HepG2 (cell line): ENCODE data around the gene FSIP1. TPM values are rescaled to one million over a fixed set of nuclear protein-coding genes. Genes with fewer than 3 reads are reported as not detected.

Experiments used
- ATAC-seq: fragments of 200-7000 bp; cut with Tn5 transposase; 3 replicates; pipeline ENCODE4 v1.9.1; 2020; ENCODE audit warnings: mild to moderate bottlenecking, moderate library complexity
- BruUV-seq: library from RNA; stranded (reverse); fragments of 400-500 nt; replicated peaks from 2 replicates; lab custom pipeline; 2021; lab: Mats Ljungman, UMichigan
- CTCF ChIA-PET: fragments of 300-600 bp; formaldehyde crosslinking; extraction: SDS; loops from one replicate; lab custom pipeline; 2021; ENCODE audit warnings: low total read pairs, inconsistent platforms, low intra/inter-chr PET ratio; lab: Yijun Ruan, JAX
- POLR2A ChIA-PET: fragments of 350-600 bp; sonication (Branson Sonifier 250); formaldehyde crosslinking; loops from one replicate; lab custom pipeline; 2020; ENCODE audit warnings: antibody characterized with exemption, inconsistent platforms; lab: Yijun Ruan, JAX
- DNase-seq: peaks from one replicate; pipeline ENCODE4 v3.0.0-alpha.2; 2015; ENCODE audit warnings: low spot score
- FAIRE-seq: peaks from 3 replicates; lab custom pipeline; 2011; peaks lifted over from hg19 to GRCh38; lab: Jason Lieb, UNC
- H2AFZ ChIP-seq: one replicate; pipeline ENCODE4 v1.6.1; 2011; ENCODE audit warnings: low read length, inconsistent platforms
- H3K27ac ChIP-seq: fragments of 300-600 bp; 3 replicates; pipeline ENCODE4 v1.8.0; 2011; ENCODE audit warnings: mixed run types, mild to moderate bottlenecking, mixed read lengths, low read length, inconsistent platforms; ENCODE audit not compliant: insufficient read depth; ENCODE audit errors: extremely low read length
- H3K27me3 ChIP-seq, 2 experiments: fragments of 200-600 bp in 1 of 2; 2 replicates in 1 of 2; 3 replicates in 1 of 2; pipeline versions ENCODE4 v1.6.0 to v1.8.0; 2011; ENCODE audit warnings: low read length in 2 of 2, mild to moderate bottlenecking in 2 of 2, moderate library complexity in 2 of 2, inconsistent platforms in 1 of 2; ENCODE audit not compliant: insufficient read depth in 2 of 2, control insufficient read depth in 1 of 2
- H3K36me3 ChIP-seq, 2 experiments: fragments of 200-600 bp in 1 of 2; replicated peaks in 1 of 2; 2 replicates in 1 of 2; 3 replicates in 1 of 2; pipeline versions ENCODE4 v1.5.1 to v1.8.0; 2011; ENCODE audit warnings: low read length in 2 of 2, inconsistent platforms in 1 of 2; ENCODE audit not compliant: insufficient read depth in 2 of 2, control insufficient read depth in 1 of 2
- H3K4me1 ChIP-seq: 2 replicates; pipeline ENCODE4 v1.5.1; 2012; ENCODE audit warnings: low read length, inconsistent platforms; ENCODE audit not compliant: insufficient read depth
- H3K4me2 ChIP-seq: 2 replicates; pipeline ENCODE4 v1.6.0; 2011; ENCODE audit warnings: low read depth, low read length, inconsistent platforms
- H3K4me3 ChIP-seq, 3 experiments: fragments of 200-600 bp in 1 of 3; sonication (generic), shearing (Covaris generic) in 1 of 3; replicated peaks in 1 of 3; 2 replicates each; pipeline ENCODE4 v1.5.1; 2011 to 2016; ENCODE audit warnings: low read length in 3 of 3, inconsistent platforms in 2 of 3, low read depth in 2 of 3, mild to moderate bottlenecking in 2 of 3, control low read depth in 1 of 3, mixed read lengths in 1 of 3; ENCODE audit not compliant: insufficient read depth in 1 of 3
- H3K79me2 ChIP-seq: one replicate; pipeline ENCODE4 v1.6.1; 2011; ENCODE audit warnings: low read length, inconsistent platforms; ENCODE audit not compliant: insufficient read depth
- H3K9ac ChIP-seq: 2 replicates; pipeline ENCODE4 v1.6.0; 2011; ENCODE audit warnings: mild to moderate bottlenecking, low read depth, low read length, inconsistent platforms; ENCODE audit not compliant: insufficient read depth
- H3K9me3 ChIP-seq: 2 replicates; pipeline ENCODE4 v1.5.1; 2012; ENCODE audit warnings: mild to moderate bottlenecking, low read length
- H4K20me1 ChIP-seq: 2 replicates; pipeline ENCODE4 v1.6.0; 2011; ENCODE audit warnings: inconsistent platforms, mild to moderate bottlenecking, low read length, moderate library complexity; ENCODE audit not compliant: insufficient read depth
- ARID2 ChIP-seq: sonication (generic); formaldehyde crosslinking; IDR thresholded peaks from 2 replicates; pipeline ENCODE4 v1.8.1; 2022; ENCODE audit warnings: mild to moderate bottlenecking, missing genetic modification reagents, borderline replicate concordance
- FLYWCH1 ChIP-seq: sonication (generic); formaldehyde crosslinking; IDR thresholded peaks from 2 replicates; pipeline ENCODE4 v1.8.1; 2023; ENCODE audit warnings: mild to moderate bottlenecking, missing genetic modification reagents
- NCOA2 ChIP-seq: sonication (generic); formaldehyde crosslinking; IDR thresholded peaks from 2 replicates; pipeline ENCODE4 v1.8.0; 2022; ENCODE audit warnings: inconsistent platforms
- RBM22 ChIP-seq: fragments of 200-400 bp; formaldehyde crosslinking; optimal IDR thresholded peaks from 2 replicates; pipeline ENCODE3; 2017; ENCODE audit warnings: mild to moderate bottlenecking, low read length, moderate library complexity
- RFXANK ChIP-seq: IDR thresholded peaks from 2 replicates; pipeline ENCODE4 v1.6.1; 2016
- SNAPC5 ChIP-seq: sonication (generic); formaldehyde crosslinking; IDR thresholded peaks from 2 replicates; pipeline ENCODE4 v1.8.1; 2023; ENCODE audit warnings: mild to moderate bottlenecking, missing genetic modification reagents, borderline replicate concordance
- ZFP82 ChIP-seq: sonication (generic); formaldehyde crosslinking; IDR thresholded peaks from 2 replicates; pipeline ENCODE4 v1.5.1; 2020; ENCODE audit warnings: mild to moderate bottlenecking, missing genetic modification reagents, borderline replicate concordance
- ZNF224 ChIP-seq: sonication (generic); formaldehyde crosslinking; IDR thresholded peaks from 2 replicates; pipeline ENCODE4 v1.5.0; 2020; ENCODE audit warnings: mild to moderate bottlenecking, missing genetic modification reagents
- ZNF75D ChIP-seq: sonication (generic); formaldehyde crosslinking; IDR thresholded peaks from 2 replicates; pipeline ENCODE4 v1.8.1; 2023; ENCODE audit warnings: missing genetic modification reagents, mild to moderate bottlenecking, borderline replicate concordance
- WGBS: methylation state at CpG from one replicate; pipeline ENCODE4 v1.1.6; 2017; ENCODE audit warnings: low lambda C conversion rate; 5-methylcytosine and 5-hydroxymethylcytosine counted together
- in situ Hi-C: cut with HindIII; loops from 2 replicates; pipeline ENCODE4 v1.10.0; 2017; ENCODE audit warnings: low pct_unique_long_range_greater_than_20kb; ENCODE audit not compliant: extremely low pct_ligation_motif_present
- intact Hi-C: fragments of 100-400 bp; cut with micrococcal nuclease; formaldehyde crosslinking; loops from one replicate; pipeline ENCODE4 v1.10.0; 2022; ENCODE audit not compliant: unreplicated experiment
- polyA plus RNA-seq, 8 experiments: library from polyadenylated mRNA; depleted of rRNA in 3 of 8; stranded (reverse) in 7 of 8; unstranded in 1 of 8; fragments of >200 nt; fragmentation: Illumina TruSeq in 4 of 8; extraction: Trizol in 4 of 8; gene quantifications; 2 replicates each; pipeline versions ENCODE4 v1.2.1 to v1.2.3, GENCODE V29; 2011 to 2016; ENCODE audit warnings: low read depth in 4 of 8, missing spikeins in 1 of 8, mixed read lengths in 1 of 8; ENCODE audit not compliant: insufficient read depth in 1 of 8
- total RNA-seq, 5 experiments: library from RNA; depleted of rRNA; stranded (reverse); fragments of >200 nt; fragmentation: Illumina TruSeq; extraction: Trizol; gene quantifications; 2 replicates each; pipeline ENCODE4 v1.2.3, GENCODE V29; 2016; ENCODE audit warnings: low read depth in 1 of 5
- TF ChIP-seq, protein P1 (sequence below): sonication (generic); formaldehyde crosslinking; IDR thresholded peaks from 2 replicates; pipeline ENCODE4 v1.4.0; 2020; ENCODE audit warnings: missing genetic modification reagents
- TF ChIP-seq, protein P2 (sequence below): sonication (generic); formaldehyde crosslinking; conservative IDR thresholded peaks from 2 replicates; pipeline ENCODE4 v1.4.0; 2020; ENCODE audit warnings: missing genetic modification reagents
- TF ChIP-seq, protein P3 (sequence below): sonication (generic); formaldehyde crosslinking; IDR thresholded peaks from 2 replicates; pipeline ENCODE4 v1.9.0; 2021; ENCODE audit warnings: mild to moderate bottlenecking, missing genetic modification reagents
- TF ChIP-seq, protein P4 (sequence below): IDR thresholded peaks from 2 replicates; pipeline ENCODE4 v1.6.1; 2016; ENCODE audit warnings: missing compliant biosample characterization, missing genetic modification reagents, borderline replicate concordance

FSIP1 gene
- total and polyA plus RNA-seq, 2 of the 13 experiments (the other 11 are each of a cell fraction or from before 2014, with no cell fraction given), result 0.18 TPM; not detected in 1

GRCh38 chr15:39574427-39574826 lies 208.2 kb downstream of the FSIP1 start:
- Histone ChIP-seq H3K9me3 (no peaks in the 10 kb centered on the region), H4K20me1 (no peaks in the 10 kb centered on the region), H2AFZ (no peak overlapping the region), H3K36me3 (no peaks in the 10 kb centered on the region), H3K4me1 (peaks cover 20% of the 10 kb centered on the region), H3K9ac (no peak overlapping the region), H3K27me3 (peaks cover 0 to 4% of the 10 kb centered on the region in 2 experiments; a peak in 1 of 5 replicates), H3K27ac (no peak overlapping the region), H3K4me3 (no peak overlapping the region), H3K79me2 (no peaks in the 10 kb centered on the region), H3K4me2 (no peak overlapping the region)
- WGBS, result 26% methylated on average over 1 of the region's 1 CpG
- FAIRE-seq (no peak), DNase-seq (no peak), ATAC-seq (no peak)
- ChIA-PET CTCF (no interaction called here), POLR2A (no interaction called here)
- in situ Hi-C loops, result no loop called here
- TF ChIP-seq, protein P1, sequence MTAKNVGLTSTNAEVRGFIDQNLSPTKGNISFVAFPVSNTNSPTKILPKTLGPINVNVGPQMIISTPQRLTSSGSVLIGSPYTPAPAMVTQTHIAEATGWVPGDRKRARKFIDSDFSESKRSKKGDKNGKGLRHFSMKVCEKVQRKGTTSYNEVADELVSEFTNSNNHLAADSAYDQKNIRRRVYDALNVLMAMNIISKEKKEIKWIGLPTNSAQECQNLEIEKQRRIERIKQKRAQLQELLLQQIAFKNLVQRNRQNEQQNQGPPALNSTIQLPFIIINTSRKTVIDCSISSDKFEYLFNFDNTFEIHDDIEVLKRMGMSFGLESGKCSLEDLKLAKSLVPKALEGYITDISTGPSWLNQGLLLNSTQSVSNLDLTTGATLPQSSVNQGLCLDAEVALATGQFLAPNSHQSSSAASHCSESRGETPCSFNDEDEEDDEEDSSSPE (CRISPR knock-in tag), result no peak
- TF ChIP-seq RFXANK (CRISPR knock-in tag) (no peak), ZNF75D (no peak), ARID2 (CRISPR knock-in tag) (no peak), SNAPC5 (CRISPR knock-in tag) (no peak), FLYWCH1 (CRISPR knock-in tag) (no peak), ZFP82 (CRISPR knock-in tag) (no peak), RBM22 (no peak), ZNF224 (CRISPR knock-in tag) (no peak), NCOA2 (CRISPR knock-in tag) (no peak)
- TF ChIP-seq, protein P2, sequence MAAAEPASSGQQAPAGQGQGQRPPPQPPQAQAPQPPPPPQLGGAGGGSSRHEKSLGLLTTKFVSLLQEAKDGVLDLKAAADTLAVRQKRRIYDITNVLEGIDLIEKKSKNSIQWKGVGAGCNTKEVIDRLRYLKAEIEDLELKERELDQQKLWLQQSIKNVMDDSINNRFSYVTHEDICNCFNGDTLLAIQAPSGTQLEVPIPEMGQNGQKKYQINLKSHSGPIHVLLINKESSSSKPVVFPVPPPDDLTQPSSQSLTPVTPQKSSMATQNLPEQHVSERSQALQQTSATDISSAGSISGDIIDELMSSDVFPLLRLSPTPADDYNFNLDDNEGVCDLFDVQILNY (CRISPR knock-in tag), result no peak
- TF ChIP-seq, protein P3, sequence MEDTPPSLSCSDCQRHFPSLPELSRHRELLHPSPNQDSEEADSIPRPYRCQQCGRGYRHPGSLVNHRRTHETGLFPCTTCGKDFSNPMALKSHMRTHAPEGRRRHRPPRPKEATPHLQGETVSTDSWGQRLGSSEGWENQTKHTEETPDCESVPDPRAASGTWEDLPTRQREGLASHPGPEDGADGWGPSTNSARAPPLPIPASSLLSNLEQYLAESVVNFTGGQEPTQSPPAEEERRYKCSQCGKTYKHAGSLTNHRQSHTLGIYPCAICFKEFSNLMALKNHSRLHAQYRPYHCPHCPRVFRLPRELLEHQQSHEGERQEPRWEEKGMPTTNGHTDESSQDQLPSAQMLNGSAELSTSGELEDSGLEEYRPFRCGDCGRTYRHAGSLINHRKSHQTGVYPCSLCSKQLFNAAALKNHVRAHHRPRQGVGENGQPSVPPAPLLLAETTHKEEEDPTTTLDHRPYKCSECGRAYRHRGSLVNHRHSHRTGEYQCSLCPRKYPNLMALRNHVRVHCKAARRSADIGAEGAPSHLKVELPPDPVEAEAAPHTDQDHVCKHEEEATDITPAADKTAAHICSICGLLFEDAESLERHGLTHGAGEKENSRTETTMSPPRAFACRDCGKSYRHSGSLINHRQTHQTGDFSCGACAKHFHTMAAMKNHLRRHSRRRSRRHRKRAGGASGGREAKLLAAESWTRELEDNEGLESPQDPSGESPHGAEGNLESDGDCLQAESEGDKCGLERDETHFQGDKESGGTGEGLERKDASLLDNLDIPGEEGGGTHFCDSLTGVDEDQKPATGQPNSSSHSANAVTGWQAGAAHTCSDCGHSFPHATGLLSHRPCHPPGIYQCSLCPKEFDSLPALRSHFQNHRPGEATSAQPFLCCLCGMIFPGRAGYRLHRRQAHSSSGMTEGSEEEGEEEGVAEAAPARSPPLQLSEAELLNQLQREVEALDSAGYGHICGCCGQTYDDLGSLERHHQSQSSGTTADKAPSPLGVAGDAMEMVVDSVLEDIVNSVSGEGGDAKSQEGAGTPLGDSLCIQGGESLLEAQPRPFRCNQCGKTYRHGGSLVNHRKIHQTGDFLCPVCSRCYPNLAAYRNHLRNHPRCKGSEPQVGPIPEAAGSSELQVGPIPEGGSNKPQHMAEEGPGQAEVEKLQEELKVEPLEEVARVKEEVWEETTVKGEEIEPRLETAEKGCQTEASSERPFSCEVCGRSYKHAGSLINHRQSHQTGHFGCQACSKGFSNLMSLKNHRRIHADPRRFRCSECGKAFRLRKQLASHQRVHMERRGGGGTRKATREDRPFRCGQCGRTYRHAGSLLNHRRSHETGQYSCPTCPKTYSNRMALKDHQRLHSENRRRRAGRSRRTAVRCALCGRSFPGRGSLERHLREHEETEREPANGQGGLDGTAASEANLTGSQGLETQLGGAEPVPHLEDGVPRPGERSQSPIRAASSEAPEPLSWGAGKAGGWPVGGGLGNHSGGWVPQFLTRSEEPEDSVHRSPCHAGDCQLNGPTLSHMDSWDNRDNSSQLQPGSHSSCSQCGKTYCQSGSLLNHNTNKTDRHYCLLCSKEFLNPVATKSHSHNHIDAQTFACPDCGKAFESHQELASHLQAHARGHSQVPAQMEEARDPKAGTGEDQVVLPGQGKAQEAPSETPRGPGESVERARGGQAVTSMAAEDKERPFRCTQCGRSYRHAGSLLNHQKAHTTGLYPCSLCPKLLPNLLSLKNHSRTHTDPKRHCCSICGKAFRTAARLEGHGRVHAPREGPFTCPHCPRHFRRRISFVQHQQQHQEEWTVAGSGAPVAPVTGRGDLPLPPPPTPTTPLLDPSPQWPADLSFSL (CRISPR knock-in tag), result no peak
- TF ChIP-seq, protein P4, sequence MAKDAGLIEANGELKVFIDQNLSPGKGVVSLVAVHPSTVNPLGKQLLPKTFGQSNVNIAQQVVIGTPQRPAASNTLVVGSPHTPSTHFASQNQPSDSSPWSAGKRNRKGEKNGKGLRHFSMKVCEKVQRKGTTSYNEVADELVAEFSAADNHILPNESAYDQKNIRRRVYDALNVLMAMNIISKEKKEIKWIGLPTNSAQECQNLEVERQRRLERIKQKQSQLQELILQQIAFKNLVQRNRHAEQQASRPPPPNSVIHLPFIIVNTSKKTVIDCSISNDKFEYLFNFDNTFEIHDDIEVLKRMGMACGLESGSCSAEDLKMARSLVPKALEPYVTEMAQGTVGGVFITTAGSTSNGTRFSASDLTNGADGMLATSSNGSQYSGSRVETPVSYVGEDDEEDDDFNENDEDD, result no peak
- no TSS peak for BruUV-seq
- intact Hi-C loops, result no loop called here
